SU-DHL-6 (cell line): ENCODE results near the gene RFC2.
A peak's percentile ranks its signal among the peaks of the same experiment; 100 is the strongest.

Experiments used
- H2AFZ ChIP-seq: fragments of 200-600 bp; sonication (generic); 2 replicates; pipeline ENCODE4 v1.6.1; 2014; ENCODE audit warnings: low read depth, mild to moderate bottlenecking, moderate library complexity, mixed read lengths, antibody characterized with exemption, low read length; ENCODE audit not compliant: severe bottlenecking
- H3F3A ChIP-seq: fragments of 200-600 bp; shearing (Covaris generic); 2 replicates; pipeline ENCODE4 v1.6.0; 2016; ENCODE audit warnings: antibody characterized with exemption, mild to moderate bottlenecking; ENCODE audit not compliant: insufficient read depth
- H3K27ac ChIP-seq: fragments of 200-600 bp; sonication (generic); 2 replicates; pipeline ENCODE4 v1.5.1; 2016; ENCODE audit warnings: low read depth, mild to moderate bottlenecking, low read length, moderate library complexity, mixed read lengths
- H3K27me3 ChIP-seq: fragments of 200-600 bp; sonication (generic), shearing (Covaris generic); 2 replicates; pipeline ENCODE4 v1.6.0; 2014; ENCODE audit warnings: mild to moderate bottlenecking, low read length
- H3K36me3 ChIP-seq: fragments of 200-600 bp; sonication (generic); 2 replicates; pipeline ENCODE4 v1.6.1; 2014; ENCODE audit warnings: mild to moderate bottlenecking, low read length, mixed read lengths
- H3K4me2 ChIP-seq: fragments of 300-600, 200-600 bp; shearing (Covaris generic), sonication (generic); 2 replicates; pipeline ENCODE4 v1.6.0; 2014; ENCODE audit warnings: low read length, low read depth, mild to moderate bottlenecking; ENCODE audit not compliant: poor library complexity, severe bottlenecking
- H3K4me3 ChIP-seq: fragments of 200-600 bp; sonication (generic); 2 replicates; pipeline ENCODE4 v1.5.1; 2014; ENCODE audit warnings: antibody characterized with exemption, low read length, mild to moderate bottlenecking, mixed read lengths; ENCODE audit not compliant: insufficient read depth, poor library complexity, severe bottlenecking
- H3K79me2 ChIP-seq: fragments of 200-600 bp; sonication (generic); 2 replicates; pipeline ENCODE4 v1.6.1; 2014; ENCODE audit warnings: mild to moderate bottlenecking, low read length, moderate library complexity; ENCODE audit not compliant: insufficient read depth
- H3K9ac ChIP-seq: fragments of 200-600 bp; sonication (generic); 2 replicates; pipeline ENCODE4 v1.7.0; 2014; ENCODE audit warnings: mild to moderate bottlenecking, low read length
- H3K9me2 ChIP-seq: fragments of 200-600 bp; sonication (generic); replicated peaks from 2 replicates; pipeline ENCODE4 v1.6.1; 2014; ENCODE audit warnings: low read length; ENCODE audit not compliant: insufficient read depth
- H3K9me3 ChIP-seq: fragments of 200-600 bp; sonication (generic); 2 replicates; pipeline ENCODE4 v1.6.1; 2014; ENCODE audit warnings: low read length, mixed read lengths; ENCODE audit not compliant: insufficient read depth
- H4K20me1 ChIP-seq: fragments of 200-600 bp; sonication (generic); 2 replicates; pipeline ENCODE4 v1.6.1; 2014; ENCODE audit warnings: low read depth, mild to moderate bottlenecking, antibody characterized with exemption, low read length, moderate library complexity, mixed read lengths
- CTCF ChIP-seq: fragments of 200-600 bp; sonication (generic); IDR thresholded peaks from one replicate; pipeline ENCODE4 v1.5.1; 2017; ENCODE audit warnings: antibody characterized with exemption, mild to moderate bottlenecking, low read length, moderate library complexity; ENCODE audit not compliant: insufficient read depth, poor library complexity, severe bottlenecking
- EZH2phosphoT487 ChIP-seq: fragments of 200-600 bp; sonication (generic), shearing (Covaris generic); conservative IDR thresholded peaks from 2 replicates; pipeline ENCODE4 v1.6.1; 2018; ENCODE audit warnings: mild to moderate bottlenecking, antibody characterized with exemption, low read length, moderate library complexity, mixed read lengths

Gene RFC2

GRCh38 chr7:74289018-74289658, 34.9 kb upstream of the RFC2 start, which contains the start of gene CLIP2:
Gene CLIP2 (plus strand): TSS chr7:74289407. CDS start chr7:74317547, 28,140 bp downstream.
- H3K4me3 ChIP-seq, result peak within 1 kb of the TSS; percentile 49
- H3K27ac ChIP-seq, result no peak within 1 kb of the TSS
- no peaks in the 10 kb centered on the region for H3F3A ChIP-seq
- no peaks in the 10 kb centered on the region for H4K20me1 ChIP-seq
- peak within 1 kb of the TSS; percentile 63 for H2AFZ ChIP-seq
- H3K9me3 ChIP-seq, result no peaks in the 10 kb centered on the region
- H3K9ac ChIP-seq, result peak within 1 kb of the TSS; percentile 46; the same call in 1 of the 2 replicates
- H3K4me2 ChIP-seq, result peak within 1 kb of the TSS; percentile 64
- no peaks in the 10 kb centered on the region for H3K79me2 ChIP-seq
- TF ChIP-seq CTCF (no peak), EZH2phosphoT487 (no peak)
- no peaks in the 10 kb centered on the region for H3K36me3 ChIP-seq
- H3K27me3 ChIP-seq, result no peaks in the 10 kb centered on the region
- H3K9me2 ChIP-seq, result no peaks in the 10 kb centered on the region

- Histone ChIP-seq H3K27me3 (no peaks in the 10 kb centered on the region), H4K20me1 (no peaks in the 10 kb centered on the region), H3K79me2 (no peaks in the 10 kb centered on the region), H3K27ac (no peak overlapping the region), H3F3A (no peaks in the 10 kb centered on the region), H3K4me2 (peak overlapping the region; percentile 60), H2AFZ (no peak overlapping the region), H3K4me3 (no peak overlapping the region), H3K9ac (no peak overlapping the region), H3K9me3 (no peaks in the 10 kb centered on the region), H3K9me2 (no peaks in the 10 kb centered on the region), H3K36me3 (no peaks in the 10 kb centered on the region)
- no peak for TF ChIP-seq CTCF
- TF ChIP-seq EZH2phosphoT487, result no peak
These were observed 34.1 kb upstream of the RFC2 start for GRCh38 chr7:74288034-74288881.

GRCh38 chr7:74287303-74288033, 33.3 kb upstream of the RFC2 start:
- Histone ChIP-seq H3K36me3 (no peaks in the 10 kb centered on the region), H3K4me2 (no peak overlapping the region), H3K9me3 (no peaks in the 10 kb centered on the region), H3K79me2 (no peaks in the 10 kb centered on the region), H3K27me3 (no peaks in the 10 kb centered on the region), H4K20me1 (no peaks in the 10 kb centered on the region), H3F3A (no peaks in the 10 kb centered on the region), H3K9ac (no peak overlapping the region), H2AFZ (no peak overlapping the region), H3K27ac (no peak overlapping the region), H3K4me3 (no peak overlapping the region), H3K9me2 (no peaks in the 10 kb centered on the region)
- TF ChIP-seq EZH2phosphoT487, result no peak
- TF ChIP-seq CTCF, result no peak
